GM18502 (cell line): ENCODE data around the gene GPNMB.
A peak's percentile ranks its signal among the peaks of the same experiment; 100 is the strongest.

Experiments used
- ATAC-seq: cut with Tn5 transposase; IDR thresholded peaks from one replicate; pipeline ENCODE4 v1.9.1; 2021; ENCODE audit warnings: mild to moderate bottlenecking; ENCODE audit not compliant: unreplicated experiment, poor library complexity

GPNMB gene

GRCh38 chr7:23226844-23227450 lies 19.6 kb upstream of the GPNMB start:
- ATAC-seq, result no peak

DNA sequence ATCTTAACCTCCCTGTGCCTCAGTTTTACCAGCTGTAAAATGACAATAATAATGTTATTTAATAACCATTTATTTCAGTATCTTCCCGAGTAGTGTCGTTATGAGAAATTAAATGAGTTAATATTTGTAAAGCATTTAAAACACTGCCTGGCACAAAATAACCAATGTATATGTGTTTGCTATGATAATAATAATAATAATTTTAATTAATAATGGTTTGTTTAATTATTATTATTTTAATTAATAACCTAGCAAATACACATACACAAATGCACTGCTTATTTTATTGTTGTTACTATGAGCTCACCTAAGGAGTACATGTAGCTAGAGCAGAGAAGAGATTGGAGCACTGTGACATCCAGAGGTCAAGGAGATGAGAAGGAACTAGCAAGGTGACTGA lies 18.2 kb upstream of the GPNMB start:
- ATAC-seq, result no peak

GRCh38 chr7:23230641-23231101 lies 15.9 kb upstream of the GPNMB start:
- no peak for ATAC-seq

DNA sequence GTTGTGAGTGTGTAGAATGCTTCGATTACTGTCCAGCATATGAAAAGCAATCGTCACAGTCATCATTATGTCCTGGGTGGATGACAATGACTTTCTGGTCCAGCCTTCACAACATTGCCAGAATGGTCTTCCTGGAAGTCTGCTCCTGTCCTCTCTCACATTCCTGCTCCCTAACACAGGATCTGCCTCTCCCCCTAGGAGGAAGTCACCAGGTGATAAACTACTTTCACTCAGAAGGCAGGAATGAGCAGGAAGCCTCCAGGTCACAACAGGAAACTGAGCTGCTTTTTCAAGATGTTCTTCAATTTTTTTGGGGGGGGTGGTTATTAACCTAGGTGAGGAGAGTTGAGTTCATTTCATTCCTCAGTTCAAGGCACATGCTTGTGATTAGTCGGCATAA lies 13.6 kb upstream of the GPNMB start:
- no peak for ATAC-seq

- peak; percentile 76 for ATAC-seq
Observed at GRCh38 chr7:23234569-23235296, 11.8 kb upstream of the GPNMB start.

DNA sequence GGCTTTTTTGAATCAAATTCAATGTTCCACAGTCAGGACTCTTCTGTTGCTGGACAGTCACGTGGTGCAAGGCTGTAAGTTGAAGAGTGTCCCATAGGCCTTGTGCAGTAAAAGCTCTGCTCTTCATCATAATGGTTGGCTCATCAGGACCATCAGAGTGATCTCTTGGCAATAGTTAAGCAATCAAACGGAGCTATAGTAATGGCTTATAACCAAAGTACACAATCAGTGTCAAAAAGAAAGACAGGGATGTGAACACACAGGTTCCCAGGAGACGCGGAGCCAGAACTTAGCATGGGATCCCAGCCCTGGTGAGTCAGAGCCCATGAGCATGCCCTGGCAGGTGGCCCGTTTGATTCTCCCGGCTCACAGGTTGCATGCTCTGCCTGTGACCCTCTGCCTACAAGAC lies 10.8 kb upstream of the GPNMB start:
- no peak for ATAC-seq

DNA sequence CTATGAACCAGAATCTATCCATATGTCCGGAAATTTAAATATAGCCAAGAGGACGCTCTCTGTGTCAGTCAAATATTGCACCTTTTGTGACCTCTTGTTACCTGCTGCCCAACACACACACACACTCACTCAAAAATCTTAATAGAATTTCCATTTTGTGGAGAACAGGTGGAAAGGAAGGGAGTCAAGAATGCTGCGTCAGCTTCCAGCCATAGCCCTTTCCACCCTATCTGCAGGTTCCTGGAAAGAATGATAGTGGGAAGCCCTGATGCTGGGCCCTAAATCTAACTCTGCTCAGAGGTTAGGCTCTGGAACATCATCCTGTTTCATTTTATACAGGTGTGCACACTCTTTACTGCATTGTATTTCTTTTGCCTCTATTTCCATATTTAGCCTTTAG lies 9.6 kb upstream of the GPNMB start:
- no peak for ATAC-seq

DNA sequence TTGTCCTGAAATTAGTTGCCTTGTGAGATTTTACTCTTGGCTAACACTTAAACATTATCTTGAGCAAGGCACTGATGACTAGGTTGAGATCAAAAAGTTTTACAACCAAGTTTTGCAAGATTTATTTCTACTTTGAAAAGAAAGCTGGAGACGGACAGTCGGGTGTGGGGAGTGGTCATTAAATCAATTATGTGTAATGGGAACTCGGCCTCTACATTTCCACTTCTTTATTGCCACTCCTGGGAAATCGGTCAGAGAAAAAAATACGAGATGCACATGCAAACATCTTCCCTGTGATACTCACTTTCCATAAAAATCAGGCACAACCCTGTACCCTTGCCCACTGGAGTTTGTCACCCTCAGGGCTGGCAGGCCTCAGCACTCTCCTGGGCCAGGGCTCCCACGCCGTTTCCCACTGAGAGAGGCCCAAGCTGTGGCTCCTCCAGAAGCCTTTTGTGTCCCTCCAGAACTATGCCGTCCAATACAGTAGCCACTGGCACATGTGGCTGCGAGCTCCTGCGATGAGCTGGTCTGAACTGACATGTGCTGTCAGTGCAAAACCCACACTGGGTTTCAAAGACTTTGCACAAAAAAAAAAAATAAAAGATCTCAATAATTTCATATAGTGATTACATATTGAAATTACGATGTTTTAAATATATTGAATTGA lies 7.5 kb upstream of the GPNMB start:
- no peak for ATAC-seq

DNA sequence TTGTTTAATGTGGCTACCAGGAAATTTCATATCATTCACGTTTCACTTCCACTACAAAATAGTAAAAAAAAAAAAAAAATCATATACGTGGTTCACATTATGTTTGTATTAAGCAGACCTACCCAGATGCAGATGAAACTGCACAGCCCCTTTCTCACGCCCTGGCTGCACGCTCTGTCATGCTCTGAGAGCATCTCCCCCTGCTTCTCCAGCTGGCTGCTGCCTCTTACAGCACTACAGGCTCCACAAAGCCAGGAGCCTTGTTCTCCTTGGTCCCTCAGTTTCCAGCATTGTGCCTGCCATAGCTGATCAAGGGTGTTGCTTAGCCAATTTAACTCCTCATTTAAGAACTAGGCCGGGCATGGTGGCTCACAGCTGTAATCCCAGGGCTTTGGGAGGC lies 6.9 kb upstream of the GPNMB start:
- no peak for ATAC-seq

GRCh38 chr7:23242321-23242720 lies 4.3 kb upstream of the GPNMB start:
- ATAC-seq, result no peak

GRCh38 chr7:23242935-23243334 lies 3.6 kb upstream of the GPNMB start:
- no peak for ATAC-seq

GRCh38 chr7:23247046-23247602 lies 549 bp downstream of the GPNMB start:
- ATAC-seq, result no peak

- ATAC-seq, result peak; percentile 62
Observed at GRCh38 chr7:23247603-23248335, 1.2 kb downstream of the GPNMB start.

DNA sequence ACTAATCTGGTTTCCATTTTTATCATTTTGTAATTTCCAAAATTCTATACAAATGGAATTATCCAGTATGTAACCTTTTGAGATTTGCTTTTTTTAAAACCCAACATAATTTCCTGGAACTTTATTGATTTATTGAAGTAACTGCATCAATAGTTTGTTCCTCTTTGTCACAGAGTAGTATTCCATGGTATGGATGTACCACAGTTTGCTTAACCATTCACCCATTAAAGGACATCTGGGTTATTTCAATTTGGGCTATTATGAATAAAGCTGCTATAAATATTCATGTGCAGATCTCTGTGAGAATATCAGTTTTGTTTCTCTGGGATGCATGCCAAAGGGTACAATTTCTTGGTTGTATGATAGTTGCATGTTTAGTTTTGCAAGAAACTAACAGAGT lies 2.9 kb downstream of the GPNMB start:
- no peak for ATAC-seq

DNA sequence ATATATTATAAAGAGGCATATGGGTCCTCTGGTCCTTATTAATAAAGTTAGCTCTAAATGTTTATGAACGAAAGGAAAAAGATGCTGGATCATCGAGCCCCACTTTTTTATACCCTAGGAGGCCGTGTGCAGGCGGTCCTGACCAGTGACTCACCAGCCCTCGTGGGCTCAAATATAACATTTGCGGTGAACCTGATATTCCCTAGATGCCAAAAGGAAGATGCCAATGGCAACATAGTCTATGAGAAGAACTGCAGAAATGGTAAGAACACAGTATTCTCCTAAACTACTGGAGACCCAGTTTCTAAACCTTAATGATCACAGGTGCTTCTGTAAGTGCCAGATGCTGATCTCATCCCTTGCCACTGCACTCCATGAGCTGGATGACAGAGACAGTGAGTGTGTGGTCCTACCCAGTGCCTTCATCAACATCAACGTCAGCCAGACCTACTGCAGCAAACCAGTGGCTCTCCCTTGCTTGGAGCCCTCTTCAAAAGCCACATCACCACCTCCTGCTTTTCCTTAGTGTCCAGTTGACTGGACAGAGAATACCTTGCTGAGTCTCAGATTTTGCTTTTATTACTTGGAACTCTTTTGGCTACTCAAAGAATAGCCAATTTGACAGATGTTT lies 7.6 kb downstream of the GPNMB start:
- no peak for ATAC-seq

- no peak for ATAC-seq
Observed at GRCh38 chr7:23256731-23257130, 10.2 kb downstream of the GPNMB start.

- ATAC-seq, result no peak
Observed at GRCh38 chr7:23260371-23260770, 13.8 kb downstream of the GPNMB start.

DNA sequence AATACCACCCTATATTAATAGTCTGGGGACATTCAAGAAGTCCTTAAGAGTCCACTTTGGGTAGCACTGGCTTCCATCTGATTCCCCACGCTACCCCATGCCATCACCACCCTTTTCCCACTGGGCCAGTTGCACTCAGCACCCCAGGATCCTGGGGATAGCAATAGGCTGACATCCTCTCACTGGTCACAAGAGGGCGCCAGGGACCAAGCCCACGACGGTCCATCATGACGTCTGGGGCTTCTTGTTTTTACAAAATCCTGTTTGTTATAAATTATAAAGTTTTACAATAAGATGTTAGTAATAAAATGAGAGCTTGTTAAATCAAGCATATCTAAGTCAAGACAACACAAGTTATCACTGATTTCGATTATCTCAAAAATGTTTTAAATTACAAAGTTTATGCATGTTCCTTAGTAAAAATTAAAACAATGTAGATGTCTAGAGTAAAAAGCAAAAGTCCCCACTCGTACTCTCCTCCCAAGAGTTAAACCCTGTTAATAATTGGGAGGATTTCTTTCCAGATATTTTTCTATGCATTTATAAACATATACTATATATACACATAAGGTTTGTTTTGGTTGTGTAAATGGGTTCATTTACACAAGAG lies 15.4 kb downstream of the GPNMB start:
- peak; percentile 71 for ATAC-seq

DNA sequence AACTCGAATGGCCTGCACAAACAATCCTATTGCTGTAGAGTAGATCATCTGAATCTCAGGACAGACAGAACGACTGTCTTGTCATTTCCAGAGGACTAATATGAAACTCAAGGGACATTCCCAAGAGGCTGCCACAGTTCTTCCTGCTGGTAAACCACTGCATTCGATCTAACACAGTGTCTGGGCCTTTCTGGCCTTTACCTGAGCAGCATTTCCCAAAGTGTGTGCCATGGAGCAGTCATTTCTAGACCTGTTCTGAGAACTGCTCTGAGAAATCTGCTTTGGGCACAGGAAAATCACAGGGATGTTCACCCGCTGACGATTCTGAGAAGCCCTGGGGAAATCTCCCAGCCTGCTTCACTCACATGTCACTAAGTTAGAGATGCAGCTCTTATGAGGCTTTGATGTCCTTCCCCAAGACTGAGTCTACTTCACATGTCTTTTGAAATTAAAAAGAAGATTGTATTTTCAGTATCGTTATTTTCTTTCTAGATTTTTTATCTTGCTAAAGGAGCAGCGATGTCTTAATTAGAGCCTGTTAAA lies 18.4 kb downstream of the GPNMB start:
- peak; percentile 79 for ATAC-seq
